ENCODE measurements around the gene LPIN1.

GRCh38 chr2:11777066-11777782 lies 30.8 kb downstream of the LPIN1 start:
- TF ChIP-seq POLR2A (IDR thresholded peaks at IDR 0.05; ENCODE audit: low read length) = no peak
- TF ChIP-seq GATA1 (IDR thresholded peaks at IDR 0.05; ENCODE audit: low read depth, low read length) = no peak
